HepG2 (cell line): ENCODE measurements around the gene PPCS. TPM values are rescaled to one million over a fixed set of nuclear protein-coding genes. Genes with fewer than 3 reads are reported as not detected.

ENCODE experiments used
- BRCA1 ChIP-seq: sonication (generic); formaldehyde crosslinking; IDR thresholded peaks from 2 replicates; pipeline ENCODE4 v1.4.0; 2020; ENCODE audit warnings: missing genetic modification reagents
- BRF2 ChIP-seq: sonication (generic); formaldehyde crosslinking; IDR thresholded peaks from 2 replicates; pipeline ENCODE4 v1.8.1; 2022; ENCODE audit warnings: mild to moderate bottlenecking, missing genetic modification reagents
- ESRRA ChIP-seq: sonication (generic); formaldehyde crosslinking; IDR thresholded peaks from 2 replicates; pipeline ENCODE4 v1.5.1; 2020; ENCODE audit warnings: mild to moderate bottlenecking, low read depth, missing genetic modification reagents
- FOXA3 ChIP-seq: IDR thresholded peaks from 2 replicates; pipeline ENCODE4 v1.6.1; 2016; ENCODE audit warnings: missing genetic modification reagents, missing compliant biosample characterization
- HNF4A ChIP-seq: sonication (generic); formaldehyde crosslinking; IDR thresholded peaks from 2 replicates; pipeline ENCODE4 v1.4.0; 2020; ENCODE audit warnings: missing genetic modification reagents
- KDM6A ChIP-seq: IDR thresholded peaks from 2 replicates; pipeline ENCODE4 v1.6.1; 2016; ENCODE audit warnings: low read depth
- MATR3 ChIP-seq: sonication (generic); formaldehyde crosslinking; IDR thresholded peaks from 2 replicates; pipeline ENCODE4 v1.4.0; 2020; ENCODE audit warnings: missing genetic modification reagents
- NR3C1 ChIP-seq: sonication (generic); formaldehyde crosslinking; IDR thresholded peaks from 2 replicates; pipeline ENCODE4 v1.4.0; 2020; ENCODE audit warnings: missing genetic modification reagents
- TEAD3 ChIP-seq: optimal IDR thresholded peaks from 2 replicates; pipeline ENCODE3; 2016; ENCODE audit warnings: borderline replicate concordance
- ZBTB20 ChIP-seq: sonication (generic); formaldehyde crosslinking; IDR thresholded peaks from 2 replicates; pipeline ENCODE4 v1.8.1; 2023; ENCODE audit warnings: missing genetic modification reagents, low read depth, mild to moderate bottlenecking, borderline replicate concordance
- ZEB1 ChIP-seq: IDR thresholded peaks from 2 replicates; pipeline ENCODE4 v1.6.1; 2012; ENCODE audit warnings: mild to moderate bottlenecking, low read depth, inconsistent platforms; ENCODE audit not compliant: insufficient replicate concordance
- ZNF205 ChIP-seq: IDR thresholded peaks from 2 replicates; pipeline ENCODE4 v1.6.1; 2018; ENCODE audit warnings: missing biosample characterization, missing genetic modification reagents
- ZNF746 ChIP-seq: sonication (generic); formaldehyde crosslinking; IDR thresholded peaks from 2 replicates; pipeline ENCODE4 v1.8.0; 2022; ENCODE audit warnings: mild to moderate bottlenecking, missing genetic modification reagents
- ZNF891 ChIP-seq: sonication (generic); formaldehyde crosslinking; IDR thresholded peaks from 2 replicates; pipeline ENCODE4 v1.5.0; 2020; ENCODE audit warnings: mild to moderate bottlenecking, missing genetic modification reagents
- polyA plus RNA-seq, 8 experiments: library from polyadenylated mRNA; depleted of rRNA in 3 of 8; stranded (reverse) in 7 of 8; unstranded in 1 of 8; fragments of >200 nt; fragmentation: Illumina TruSeq in 4 of 8; extraction: Trizol in 4 of 8; gene quantifications; 2 replicates each; pipeline versions ENCODE4 v1.2.1 to v1.2.3, GENCODE V29; 2011 to 2016; ENCODE audit warnings: low read depth in 4 of 8, missing spikeins in 1 of 8, mixed read lengths in 1 of 8; ENCODE audit not compliant: insufficient read depth in 1 of 8
- total RNA-seq, 5 experiments: library from RNA; depleted of rRNA; stranded (reverse); fragments of >200 nt; fragmentation: Illumina TruSeq; extraction: Trizol; gene quantifications; 2 replicates each; pipeline ENCODE4 v1.2.3, GENCODE V29; 2016; ENCODE audit warnings: low read depth in 1 of 5
- TF ChIP-seq, protein P1 (sequence below): sonication (generic); formaldehyde crosslinking; IDR thresholded peaks from 2 replicates; pipeline ENCODE4 v1.4.0; 2020; ENCODE audit warnings: mild to moderate bottlenecking, missing genetic modification reagents
- TF ChIP-seq, protein P2 (sequence below): sonication (generic); formaldehyde crosslinking; conservative IDR thresholded peaks from 2 replicates; pipeline ENCODE4 v1.4.0; 2020; ENCODE audit warnings: mild to moderate bottlenecking, missing genetic modification reagents, moderate library complexity
- TF ChIP-seq, protein P3 (sequence below): sonication (generic); formaldehyde crosslinking; IDR thresholded peaks from 2 replicates; pipeline ENCODE4 v1.9.0; 2022; ENCODE audit warnings: missing genetic modification reagents, mild to moderate bottlenecking, borderline replicate concordance

PPCS gene
- total and polyA plus RNA-seq, 2 of the 13 experiments (the other 11 are each of a cell fraction or from before 2014, with no cell fraction given) = 13.4 to 38.9 TPM

DNA sequence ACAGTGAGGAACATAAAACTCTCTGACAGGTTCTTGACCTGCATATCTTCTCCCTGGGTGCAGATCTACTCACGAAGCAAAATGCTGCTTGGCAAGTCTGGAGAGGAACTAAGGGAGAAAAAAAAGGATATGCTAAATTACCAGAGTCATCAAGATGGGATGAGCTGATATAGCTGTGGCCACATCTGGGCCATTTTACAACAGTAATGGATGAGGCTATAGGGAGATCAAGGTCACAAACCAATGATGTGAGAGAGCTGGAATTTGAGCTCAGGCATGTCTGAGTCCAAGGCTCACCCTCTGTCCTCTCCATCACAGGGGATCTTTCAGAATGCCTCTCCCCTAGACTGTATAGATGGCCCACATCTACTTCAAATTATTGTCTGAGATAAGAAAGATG is 26.7 kb upstream of the PPCS start (continued):
- TF ChIP-seq, protein P1, sequence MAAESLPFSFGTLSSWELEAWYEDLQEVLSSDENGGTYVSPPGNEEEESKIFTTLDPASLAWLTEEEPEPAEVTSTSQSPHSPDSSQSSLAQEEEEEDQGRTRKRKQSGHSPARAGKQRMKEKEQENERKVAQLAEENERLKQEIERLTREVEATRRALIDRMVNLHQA = no peak
- TF ChIP-seq BRF2 (CRISPR knock-in tag) (no peak), TEAD3 (CRISPR knock-in tag) (peak; percentile 80), ESRRA (peak; percentile 45; the same call in 1 of the 2 replicates), ZNF891 (CRISPR knock-in tag) (no peak), FOXA3 (no peak), BRCA1 (CRISPR knock-in tag) (no peak), ZNF746 (CRISPR knock-in tag) (no peak), MATR3 (CRISPR knock-in tag) (no peak), ZBTB20 (CRISPR knock-in tag) (0 out of 2 replicates have a peak, but pooled peaks have one; percentile 36), HNF4A (CRISPR knock-in tag) (peak; percentile 68), NR3C1 (CRISPR knock-in tag) (no peak), KDM6A (CRISPR knock-in tag) (no peak), ZEB1 (no peak), ZNF205 (CRISPR knock-in tag) (no peak)
- TF ChIP-seq, protein P2, sequence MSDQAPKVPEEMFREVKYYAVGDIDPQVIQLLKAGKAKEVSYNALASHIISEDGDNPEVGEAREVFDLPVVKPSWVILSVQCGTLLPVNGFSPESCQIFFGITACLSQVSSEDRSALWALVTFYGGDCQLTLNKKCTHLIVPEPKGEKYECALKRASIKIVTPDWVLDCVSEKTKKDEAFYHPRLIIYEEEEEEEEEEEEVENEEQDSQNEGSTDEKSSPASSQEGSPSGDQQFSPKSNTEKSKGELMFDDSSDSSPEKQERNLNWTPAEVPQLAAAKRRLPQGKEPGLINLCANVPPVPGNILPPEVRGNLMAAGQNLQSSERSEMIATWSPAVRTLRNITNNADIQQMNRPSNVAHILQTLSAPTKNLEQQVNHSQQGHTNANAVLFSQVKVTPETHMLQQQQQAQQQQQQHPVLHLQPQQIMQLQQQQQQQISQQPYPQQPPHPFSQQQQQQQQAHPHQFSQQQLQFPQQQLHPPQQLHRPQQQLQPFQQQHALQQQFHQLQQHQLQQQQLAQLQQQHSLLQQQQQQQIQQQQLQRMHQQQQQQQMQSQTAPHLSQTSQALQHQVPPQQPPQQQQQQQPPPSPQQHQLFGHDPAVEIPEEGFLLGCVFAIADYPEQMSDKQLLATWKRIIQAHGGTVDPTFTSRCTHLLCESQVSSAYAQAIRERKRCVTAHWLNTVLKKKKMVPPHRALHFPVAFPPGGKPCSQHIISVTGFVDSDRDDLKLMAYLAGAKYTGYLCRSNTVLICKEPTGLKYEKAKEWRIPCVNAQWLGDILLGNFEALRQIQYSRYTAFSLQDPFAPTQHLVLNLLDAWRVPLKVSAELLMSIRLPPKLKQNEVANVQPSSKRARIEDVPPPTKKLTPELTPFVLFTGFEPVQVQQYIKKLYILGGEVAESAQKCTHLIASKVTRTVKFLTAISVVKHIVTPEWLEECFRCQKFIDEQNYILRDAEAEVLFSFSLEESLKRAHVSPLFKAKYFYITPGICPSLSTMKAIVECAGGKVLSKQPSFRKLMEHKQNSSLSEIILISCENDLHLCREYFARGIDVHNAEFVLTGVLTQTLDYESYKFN (CRISPR knock-in tag) = 0 out of 2 replicates have a peak, but pooled peaks have one; percentile 18
- TF ChIP-seq, protein P3, sequence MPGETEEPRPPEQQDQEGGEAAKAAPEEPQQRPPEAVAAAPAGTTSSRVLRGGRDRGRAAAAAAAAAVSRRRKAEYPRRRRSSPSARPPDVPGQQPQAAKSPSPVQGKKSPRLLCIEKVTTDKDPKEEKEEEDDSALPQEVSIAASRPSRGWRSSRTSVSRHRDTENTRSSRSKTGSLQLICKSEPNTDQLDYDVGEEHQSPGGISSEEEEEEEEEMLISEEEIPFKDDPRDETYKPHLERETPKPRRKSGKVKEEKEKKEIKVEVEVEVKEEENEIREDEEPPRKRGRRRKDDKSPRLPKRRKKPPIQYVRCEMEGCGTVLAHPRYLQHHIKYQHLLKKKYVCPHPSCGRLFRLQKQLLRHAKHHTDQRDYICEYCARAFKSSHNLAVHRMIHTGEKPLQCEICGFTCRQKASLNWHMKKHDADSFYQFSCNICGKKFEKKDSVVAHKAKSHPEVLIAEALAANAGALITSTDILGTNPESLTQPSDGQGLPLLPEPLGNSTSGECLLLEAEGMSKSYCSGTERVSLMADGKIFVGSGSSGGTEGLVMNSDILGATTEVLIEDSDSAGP (CRISPR knock-in tag) = no peak
